Tibial artery (tissue), 4 donors: ENCODE data around the gene RAI2.

Experiments
- DNase-seq, 2 donors: peaks; one replicate each; pipeline ENCODE4 v3.0.0-alpha.2; 2019
- H3K27ac ChIP-seq, 2 donors: fragments of 200-600 bp; sonication (generic) in 1 of 2; 1 replicate in 1 of 2; 2 replicates in 1 of 2; pipeline ENCODE4 v1.5.1; 2018 to 2019; ENCODE audit warnings: mild to moderate bottlenecking in 1 of 2
- H3K27me3 ChIP-seq, 2 donors: fragments of 200-600 bp; sonication (generic) in 1 of 2; one replicate each; pipeline versions ENCODE4 v1.5.1 to v1.6.0; 2016 to 2019
- H3K36me3 ChIP-seq, 3 donors: fragments of 200-600 bp; sonication (generic) in 2 of 3; one replicate each; pipeline ENCODE4 v1.5.1; 2016 to 2019; ENCODE audit warnings: mild to moderate bottlenecking in 2 of 3
- H3K4me1 ChIP-seq, 4 donors: fragments of 200-600 bp; sonication (generic) in 2 of 4; 1 replicate in 3 of 4; 2 replicates in 1 of 4; pipeline ENCODE4 v1.5.1; 2016 to 2019
- H3K4me3 ChIP-seq, 2 donors: fragments of 200-600 bp; sonication (generic) in 1 of 2; 1 replicate in 1 of 2; 2 replicates in 1 of 2; pipeline ENCODE4 v1.5.1; 2018 to 2019; ENCODE audit warnings: mild to moderate bottlenecking in 2 of 2
- H3K9me3 ChIP-seq, 3 donors: fragments of 200-600 bp; sonication (generic) in 1 of 3; one replicate each; pipeline ENCODE4 v1.5.1; 2016 to 2019
- intact Hi-C: fragments of 100-400 bp; cut with DNase I; formaldehyde crosslinking; loops from one replicate; pipeline ENCODE4 v1.15.0; 2023; ENCODE audit warnings: low total_unique reads
- TF ChIP-seq, protein P1 (sequence below), 2 experiments: fragments of 200-600 bp in 1 of 2; fragments of 450-650 bp in 1 of 2; IDR thresholded peaks; one replicate each; pipeline ENCODE4 v1.5.1; 2017 to 2019; ENCODE audit warnings: antibody characterized with exemption in 2 of 2, mild to moderate bottlenecking in 1 of 2, moderate library complexity in 1 of 2

The RAI2 gene

DNA sequence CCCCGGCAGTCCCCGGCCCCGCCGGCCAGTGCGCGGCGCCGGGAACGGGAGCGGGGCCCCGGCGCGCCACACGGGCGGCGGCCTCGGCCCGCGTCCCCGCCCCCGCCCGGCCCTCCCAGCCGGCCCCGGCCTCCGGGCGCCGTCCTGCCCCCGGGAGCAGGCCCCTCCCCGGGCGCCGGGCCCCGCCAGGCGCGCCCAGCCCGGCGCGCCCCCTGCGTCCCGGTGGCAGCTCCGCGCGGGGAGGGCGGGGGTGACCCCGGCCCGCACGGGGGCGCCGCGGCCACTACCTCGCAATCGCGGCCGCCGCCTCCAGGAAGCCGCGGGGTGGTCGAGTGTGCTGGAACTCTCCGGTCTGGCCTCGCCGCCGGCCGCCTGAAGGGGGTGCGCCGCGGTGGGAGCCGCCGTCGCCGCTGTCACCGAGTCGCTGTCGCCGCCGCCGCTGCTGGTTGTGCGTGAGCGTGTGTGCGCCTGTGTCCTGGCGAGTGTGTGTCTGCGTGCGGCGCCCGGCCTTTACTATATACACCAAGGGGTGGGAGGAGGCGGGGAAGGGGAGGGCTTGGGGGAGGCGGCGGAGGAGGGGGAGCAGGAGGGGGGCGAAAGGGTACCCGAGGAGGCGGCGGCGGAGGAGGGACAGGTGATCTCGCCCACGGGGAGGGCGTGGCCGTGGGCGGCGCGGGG, at the start of gene RAI2:
TSS of gene RAI2 (minus strand) at position 488 of the 678 bp plus-strand sequence. CDS start 59,288 bp downstream, outside the sequence.
- peak in 1 of 2 donors; percentile 40 for DNase-seq
- Histone ChIP-seq H3K27ac (peak within 1 kb of the TSS; percentile 57 to 66), H3K4me3 (peak within 1 kb of the TSS; percentile 59 to 79), H3K27me3 (no peaks in the 10 kb centered on the region), H3K9me3 (no peaks in the 10 kb centered on the region), H3K4me1 (peaks cover 0 to 6% (median 0%) of the 10 kb centered on the region in 4 donors), H3K36me3 (no peaks in the 10 kb centered on the region)
- TF ChIP-seq, protein P1, sequence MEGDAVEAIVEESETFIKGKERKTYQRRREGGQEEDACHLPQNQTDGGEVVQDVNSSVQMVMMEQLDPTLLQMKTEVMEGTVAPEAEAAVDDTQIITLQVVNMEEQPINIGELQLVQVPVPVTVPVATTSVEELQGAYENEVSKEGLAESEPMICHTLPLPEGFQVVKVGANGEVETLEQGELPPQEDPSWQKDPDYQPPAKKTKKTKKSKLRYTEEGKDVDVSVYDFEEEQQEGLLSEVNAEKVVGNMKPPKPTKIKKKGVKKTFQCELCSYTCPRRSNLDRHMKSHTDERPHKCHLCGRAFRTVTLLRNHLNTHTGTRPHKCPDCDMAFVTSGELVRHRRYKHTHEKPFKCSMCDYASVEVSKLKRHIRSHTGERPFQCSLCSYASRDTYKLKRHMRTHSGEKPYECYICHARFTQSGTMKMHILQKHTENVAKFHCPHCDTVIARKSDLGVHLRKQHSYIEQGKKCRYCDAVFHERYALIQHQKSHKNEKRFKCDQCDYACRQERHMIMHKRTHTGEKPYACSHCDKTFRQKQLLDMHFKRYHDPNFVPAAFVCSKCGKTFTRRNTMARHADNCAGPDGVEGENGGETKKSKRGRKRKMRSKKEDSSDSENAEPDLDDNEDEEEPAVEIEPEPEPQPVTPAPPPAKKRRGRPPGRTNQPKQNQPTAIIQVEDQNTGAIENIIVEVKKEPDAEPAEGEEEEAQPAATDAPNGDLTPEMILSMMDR (IDR thresholded peaks at IDR 0.05): no peak
- intact Hi-C loops: no loop called here

DNA sequence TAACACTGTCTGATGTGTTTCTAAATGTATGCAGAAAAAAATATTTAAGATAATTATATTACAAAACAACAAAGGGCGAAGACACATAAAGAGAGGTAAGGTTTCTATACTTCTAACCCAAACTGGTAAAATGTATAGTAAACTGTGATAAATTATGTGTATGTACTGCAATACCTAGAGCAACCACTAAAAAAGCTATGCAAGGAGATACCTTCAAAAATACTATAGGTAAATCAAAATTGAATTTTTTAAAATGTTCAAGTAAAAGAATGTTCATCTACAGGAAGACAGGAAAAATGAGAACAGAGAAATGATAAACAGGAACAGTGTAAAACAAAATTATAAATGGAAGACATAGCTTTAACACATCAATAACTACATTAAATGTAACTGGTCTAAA, 27.3 kb upstream of the RAI2 start:
- Histone ChIP-seq H3K4me1 (no peaks in the 10 kb centered on the region), H3K27me3 (no peaks in the 10 kb centered on the region), H3K9me3 (no peaks in the 10 kb centered on the region), H3K36me3 (no peaks in the 10 kb centered on the region), H3K4me3 (no peak overlapping the region), H3K27ac (no peak overlapping the region)
- TF ChIP-seq, protein P1 (IDR thresholded peaks at IDR 0.05): no peak
- intact Hi-C loops: no loop called here
- no peak for DNase-seq

DNA sequence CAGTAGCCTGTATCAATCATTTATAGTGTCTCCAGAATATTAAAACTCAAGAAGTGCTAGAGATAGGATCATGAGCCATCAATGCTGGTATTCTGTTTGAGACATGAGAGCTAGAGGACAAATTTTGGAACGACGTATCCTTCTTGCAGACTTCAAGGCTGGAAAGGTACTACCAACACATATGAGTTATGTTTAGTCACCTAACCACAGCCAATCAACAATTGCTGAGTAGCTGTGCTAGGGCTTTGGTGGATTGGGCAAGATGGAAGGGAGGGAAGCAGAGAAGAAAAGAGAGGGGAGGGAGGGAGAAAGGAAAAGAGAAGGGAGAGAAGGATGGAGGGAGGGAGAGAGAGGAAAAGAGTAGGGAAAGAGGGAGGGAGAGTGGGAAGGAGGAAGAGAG, 21.6 kb upstream of the RAI2 start:
- Histone ChIP-seq H3K27ac (no peak overlapping the region), H3K4me1 (no peaks in the 10 kb centered on the region), H3K9me3 (no peaks in the 10 kb centered on the region), H3K27me3 (no peaks in the 10 kb centered on the region), H3K36me3 (no peaks in the 10 kb centered on the region), H3K4me3 (no peak overlapping the region)
- TF ChIP-seq, protein P1 (IDR thresholded peaks at IDR 0.05): no peak
- no peak for DNase-seq
- intact Hi-C loops: no loop called here

DNA sequence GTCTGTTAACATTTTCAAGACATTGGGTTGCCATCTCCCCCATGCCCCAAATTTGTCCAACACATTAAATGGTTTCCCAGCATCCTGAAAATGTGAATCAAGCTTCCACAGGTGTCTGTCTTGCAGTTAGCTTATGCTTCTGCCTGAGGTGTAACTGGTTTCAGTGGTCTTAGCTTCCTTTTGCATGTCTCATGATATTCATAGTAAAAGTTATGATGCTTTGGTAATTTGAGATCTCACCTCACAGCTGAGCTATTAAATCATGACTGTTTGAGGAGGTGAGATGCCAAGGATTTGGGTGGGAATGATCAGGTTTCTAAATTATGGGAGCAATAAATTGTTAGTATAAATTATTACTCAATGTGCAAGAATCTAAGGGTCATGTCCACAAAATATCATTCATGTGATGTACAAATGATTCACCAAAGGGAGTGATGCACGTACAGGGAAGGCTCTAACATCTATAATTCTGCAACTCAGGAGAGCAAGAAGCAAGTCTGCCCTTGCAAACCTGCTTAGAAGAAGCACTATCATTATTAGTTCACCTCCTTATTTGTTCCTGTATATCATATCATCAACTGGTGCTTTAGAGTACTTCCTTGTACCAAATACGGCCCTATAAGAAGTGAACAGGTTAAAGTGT, 17.1 kb upstream of the RAI2 start:
- no peaks in the 10 kb centered on the region for H3K27me3 ChIP-seq
- no peak overlapping the region for H3K27ac ChIP-seq
- TF ChIP-seq, protein P1 (IDR thresholded peaks at IDR 0.05): no peak
- no peaks in the 10 kb centered on the region for H3K4me1 ChIP-seq
- H3K36me3 ChIP-seq: no peaks in the 10 kb centered on the region
- intact Hi-C loops: loop anchor here (5.0 kb wide), 1 partner anchor 279 kb away; no protein-coding TSS in a partner anchor
- no peaks in the 10 kb centered on the region for H3K9me3 ChIP-seq
- no peak for DNase-seq
- H3K4me3 ChIP-seq: no peak overlapping the region

DNA sequence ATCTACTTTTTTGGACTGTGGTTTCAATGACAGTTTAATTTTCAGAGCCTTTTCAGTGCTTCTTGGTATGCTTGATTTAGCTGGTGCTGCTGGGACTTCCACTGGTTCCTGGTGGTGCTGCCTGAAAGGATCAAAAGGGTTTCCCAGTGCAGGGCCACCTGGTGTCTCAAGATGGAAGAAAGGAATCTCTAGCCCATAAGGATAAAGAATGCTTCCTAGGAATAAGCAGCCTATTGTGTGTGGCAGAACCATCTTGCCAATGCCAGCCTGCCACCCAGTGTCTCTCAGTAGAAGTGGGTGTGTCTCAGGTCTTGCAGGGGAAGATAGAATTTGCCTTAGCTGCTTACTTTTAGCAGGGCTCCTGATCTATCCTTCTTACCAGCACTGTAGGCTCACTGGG, 15.0 kb upstream of the RAI2 start:
- no peak overlapping the region for H3K4me3 ChIP-seq
- H3K27me3 ChIP-seq: no peaks in the 10 kb centered on the region
- no peak for DNase-seq
- no peak overlapping the region for H3K27ac ChIP-seq
- no peaks in the 10 kb centered on the region for H3K4me1 ChIP-seq
- H3K36me3 ChIP-seq: no peaks in the 10 kb centered on the region
- no peaks in the 10 kb centered on the region for H3K9me3 ChIP-seq
- TF ChIP-seq, protein P1 (IDR thresholded peaks at IDR 0.05): no peak
- intact Hi-C loops: loop anchor here (5.0 kb wide), 1 partner anchor 281 kb away; no protein-coding TSS in a partner anchor
